ENCODE results near the gene CRYBG1.

The CRYBG1 gene

DNA sequence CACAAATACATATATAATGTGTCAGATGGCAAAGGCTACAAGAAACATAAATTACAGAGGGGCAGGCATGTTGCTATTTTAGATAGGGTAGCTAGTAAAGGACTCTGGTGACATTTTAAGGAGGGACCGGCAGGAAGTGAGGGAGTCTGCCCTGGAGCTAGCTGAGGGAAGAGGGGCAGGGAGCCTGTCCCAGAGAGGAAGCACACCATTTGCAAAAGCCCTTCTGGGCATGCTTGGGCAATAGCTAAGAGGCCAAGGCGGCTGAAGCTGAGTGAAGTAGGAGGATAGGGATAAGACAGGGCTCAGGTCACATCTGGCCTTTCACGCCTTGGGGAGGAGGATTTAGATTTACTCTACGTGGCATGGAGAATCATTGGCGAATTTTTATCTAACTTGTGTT lies 172.5 kb downstream of the CRYBG1 start:
- FAIRE-seq (no peak), DNase-seq (ENCODE audit: insufficient read length, low spot score) (no peak)
- no peak for TF ChIP-seq CTCF (IDR thresholded peaks at IDR 0.05; ENCODE audit: insufficient read depth, missing control alignments)

DNA sequence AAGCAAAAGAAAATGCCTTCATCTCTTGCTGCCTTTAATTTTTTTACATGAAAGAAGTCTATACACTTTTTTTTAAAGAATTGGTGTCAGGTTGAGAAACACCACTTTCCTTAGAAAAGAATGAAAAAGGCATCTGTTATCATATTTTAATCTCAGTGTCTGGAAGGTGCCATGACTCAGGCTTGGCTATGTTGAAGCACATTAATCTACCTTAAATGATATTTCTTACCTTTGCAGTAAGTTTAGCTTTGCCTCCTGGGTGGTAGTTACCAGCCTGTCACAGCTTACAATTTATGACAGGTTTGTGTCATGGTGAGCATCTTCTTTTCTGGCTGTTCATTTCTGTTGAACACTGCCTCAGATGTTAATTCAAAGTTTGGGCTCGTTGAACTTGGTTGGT lies 173.5 kb downstream of the CRYBG1 start:
- DNase-seq (ENCODE audit: insufficient read length, low spot score) (no peak), FAIRE-seq (no peak)
- no peak for TF ChIP-seq CTCF (IDR thresholded peaks at IDR 0.05; ENCODE audit: insufficient read depth, missing control alignments)

- no peak for FAIRE-seq
- TF ChIP-seq CTCF (IDR thresholded peaks at IDR 0.05; ENCODE audit: insufficient read depth, missing control alignments) = no peak
- no peak for DNase-seq (ENCODE audit: insufficient read length, low spot score)
Observed at GRCh38 chr6:106534564-106534982, 174.1 kb downstream of the CRYBG1 start.

GRCh38 chr6:106535012-106535411 lies 174.5 kb downstream of the CRYBG1 start:
- no peak for FAIRE-seq
- TF ChIP-seq CTCF (IDR thresholded peaks at IDR 0.05; ENCODE audit: insufficient read depth, missing control alignments) = no peak

DNA sequence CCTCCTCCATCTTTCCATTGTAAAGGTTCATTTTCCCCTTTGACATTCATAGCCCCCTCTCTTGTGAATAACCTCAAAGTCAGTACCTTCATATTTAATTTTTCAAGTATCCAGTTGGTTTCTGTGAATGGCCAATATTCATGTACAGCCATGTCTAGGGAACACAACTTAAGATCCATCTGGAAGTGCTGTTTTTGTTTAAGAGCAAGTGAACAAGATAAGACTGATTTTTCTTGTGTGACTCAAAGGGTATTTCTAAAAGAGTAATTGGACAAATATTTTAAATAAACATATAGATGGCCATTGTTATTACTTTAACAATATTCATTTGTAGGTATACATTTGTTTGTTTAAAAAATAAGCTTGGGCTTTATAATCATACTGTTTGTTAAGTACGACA lies 175.8 kb downstream of the CRYBG1 start:
- no peak for TF ChIP-seq CTCF (IDR thresholded peaks at IDR 0.05; ENCODE audit: insufficient read depth, missing control alignments)
- FAIRE-seq = no peak
- no peak for DNase-seq (ENCODE audit: insufficient read length, low spot score)

More at GRCh38 chr6:106535012-106535411, 174.5 kb downstream of the CRYBG1 start:
- DNase-seq (ENCODE audit: insufficient read length, low spot score) = no peak

DNA sequence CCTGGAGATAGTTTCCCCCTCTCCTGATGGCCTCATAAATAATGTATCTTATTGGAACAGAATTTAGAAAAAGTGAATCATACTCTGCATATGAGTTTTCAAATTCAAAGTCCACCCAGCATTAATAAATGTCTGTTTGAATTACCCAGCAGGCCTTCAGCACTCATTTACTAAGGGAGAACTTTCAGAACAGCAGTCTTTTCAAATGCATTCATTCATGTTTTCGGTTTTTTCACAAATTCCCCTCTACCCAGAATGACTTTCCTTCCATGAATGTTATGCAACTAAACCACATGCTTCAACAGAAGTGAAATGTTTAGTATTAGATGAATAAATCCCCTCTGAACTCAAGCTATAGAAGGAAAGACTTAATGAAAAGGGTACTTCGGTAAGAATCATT lies 176.3 kb downstream of the CRYBG1 start:
- FAIRE-seq (no peak), DNase-seq (ENCODE audit: insufficient read length, low spot score) (no peak)

GRCh38 chr6:106537662-106538061 lies 177.1 kb downstream of the CRYBG1 start:
- DNase-seq (ENCODE audit: insufficient read length, low spot score) = no peak
- no peak for FAIRE-seq
- no peak for TF ChIP-seq CTCF (IDR thresholded peaks at IDR 0.05; ENCODE audit: insufficient read depth, missing control alignments)

More for the DNA sequence above, 176.3 kb downstream of the CRYBG1 start:
- TF ChIP-seq CTCF (IDR thresholded peaks at IDR 0.05; ENCODE audit: insufficient read depth, missing control alignments) = no peak
